ENCODE results near the gene GRAMD2A.
A peak's percentile ranks its signal among the peaks of the same experiment; 100 is the strongest.

Gene GRAMD2A

DNA sequence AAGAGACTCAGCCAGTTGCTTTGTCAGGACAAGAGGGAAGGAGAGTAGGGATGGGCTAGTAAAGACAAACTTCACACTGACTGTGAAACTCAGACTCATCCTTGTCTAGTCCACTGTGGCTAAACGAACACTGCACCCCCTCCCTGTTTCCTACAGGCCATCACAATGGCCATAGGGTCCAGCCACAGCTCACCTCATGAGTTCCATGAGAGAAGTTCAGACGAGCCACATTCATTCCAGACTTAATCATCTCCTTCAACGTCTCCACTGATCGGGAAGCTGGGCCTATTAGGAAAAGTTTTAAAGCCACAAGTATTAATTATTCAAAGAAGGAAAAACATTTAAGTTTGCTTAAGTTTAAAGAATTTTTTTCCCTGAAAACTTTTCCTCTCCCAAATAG lies 19.6 kb upstream of the GRAMD2A start:
- no peak for DNase-seq (ENCODE audit: low read depth)

DNA sequence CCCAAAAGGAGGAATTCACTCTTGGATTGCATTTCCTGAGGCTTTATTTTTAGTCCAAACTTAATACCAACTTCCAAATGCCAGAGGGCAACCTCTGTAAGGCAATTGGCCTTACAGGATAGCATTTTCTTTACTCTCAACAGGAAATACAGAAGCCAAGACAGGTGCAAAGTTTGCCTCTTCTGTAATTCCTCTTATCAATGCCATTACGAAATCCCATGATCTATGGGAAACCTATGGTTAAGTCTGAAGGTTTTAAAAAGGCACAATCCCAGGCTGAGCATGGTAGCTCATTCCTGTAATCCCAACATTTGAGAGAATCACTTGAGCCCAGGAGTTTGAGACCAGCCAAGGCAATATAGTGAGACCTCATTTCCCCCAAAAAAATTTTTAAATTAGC lies 18.5 kb upstream of the GRAMD2A start:
- no peak for DNase-seq (ENCODE audit: low read depth)

DNA sequence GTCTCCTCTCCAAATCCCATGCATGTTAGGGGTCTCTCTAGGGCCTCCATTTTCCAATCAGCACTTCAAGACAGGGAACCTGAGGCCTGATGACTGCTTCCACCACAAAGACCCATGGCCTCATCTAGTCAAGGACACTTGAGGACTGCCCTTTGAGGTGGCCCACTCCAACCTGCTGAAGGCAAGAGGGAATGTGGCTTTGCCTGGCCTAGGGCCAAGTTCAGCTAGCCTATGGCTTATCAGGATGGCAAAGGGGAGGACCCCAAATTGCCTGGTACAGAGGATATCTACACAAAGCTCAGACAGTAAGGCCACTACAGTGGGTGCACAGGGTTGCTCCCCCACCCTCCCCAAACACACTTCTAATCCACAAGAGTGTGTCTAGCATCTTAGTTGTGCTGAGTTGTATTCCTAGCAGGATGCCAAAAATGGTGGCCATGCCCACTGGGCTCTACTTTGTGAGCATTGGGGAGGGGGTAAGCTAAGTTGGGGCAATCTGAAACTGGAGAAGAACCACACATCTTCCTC lies 10.0 kb upstream of the GRAMD2A start:
- DNase-seq (ENCODE audit: low read depth): no peak

DNA sequence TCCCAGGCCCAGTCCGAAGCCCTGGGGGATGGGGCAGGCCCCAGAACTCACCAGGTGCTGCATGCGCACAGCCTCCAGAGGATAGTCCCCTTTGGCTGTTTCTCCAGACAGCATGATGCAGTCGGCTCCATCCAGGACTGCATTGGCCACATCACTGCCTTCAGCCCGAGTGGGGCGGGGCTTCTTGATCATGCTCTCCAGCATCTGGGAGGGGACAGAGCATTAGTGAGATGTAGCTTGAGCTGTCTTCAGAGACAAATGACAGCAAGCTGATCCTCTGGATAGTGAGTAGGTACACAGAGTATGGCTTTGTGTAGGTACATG lies 9.1 kb upstream of the GRAMD2A start:
- DNase-seq (ENCODE audit: low read depth): no peak

DNA sequence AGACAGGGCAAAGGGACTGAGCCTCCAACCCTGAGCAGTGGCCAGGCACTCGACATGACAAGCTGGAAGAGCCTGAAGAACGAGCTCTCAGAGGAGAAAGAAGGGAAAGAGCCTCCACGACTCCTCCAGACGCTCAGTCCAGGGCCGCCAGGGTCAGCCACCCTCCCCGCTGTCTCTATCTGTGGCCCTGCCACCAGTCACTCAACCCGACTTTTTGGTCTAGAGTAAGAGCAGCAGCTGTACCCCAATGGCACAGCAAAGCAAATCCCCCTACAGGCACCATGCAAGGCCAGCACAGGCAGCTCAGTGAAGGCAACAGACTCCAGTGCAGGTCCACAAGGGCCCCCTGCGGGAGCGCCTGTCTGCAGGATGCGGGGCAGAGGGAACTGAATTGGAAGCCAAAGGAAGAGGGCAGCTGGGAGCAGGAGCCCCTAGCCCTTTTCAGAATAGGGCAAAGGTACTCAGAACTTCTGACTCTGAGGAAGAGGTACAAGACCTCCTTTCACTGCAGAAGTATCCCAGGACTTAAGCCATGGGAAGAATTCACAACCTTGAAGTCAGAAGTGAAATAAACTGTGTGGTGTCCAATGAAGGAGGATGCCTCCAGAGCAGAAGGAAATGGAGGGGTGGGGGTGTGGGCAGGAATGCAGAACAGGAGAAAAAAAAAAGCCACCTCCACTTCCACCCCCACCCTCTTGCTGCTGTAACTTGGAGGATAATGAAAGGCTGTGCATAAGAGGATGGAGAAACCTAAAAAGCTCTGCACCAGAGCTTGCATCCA lies 8.5 kb upstream of the GRAMD2A start:
- DNase-seq (ENCODE audit: low read depth): no peak

DNA sequence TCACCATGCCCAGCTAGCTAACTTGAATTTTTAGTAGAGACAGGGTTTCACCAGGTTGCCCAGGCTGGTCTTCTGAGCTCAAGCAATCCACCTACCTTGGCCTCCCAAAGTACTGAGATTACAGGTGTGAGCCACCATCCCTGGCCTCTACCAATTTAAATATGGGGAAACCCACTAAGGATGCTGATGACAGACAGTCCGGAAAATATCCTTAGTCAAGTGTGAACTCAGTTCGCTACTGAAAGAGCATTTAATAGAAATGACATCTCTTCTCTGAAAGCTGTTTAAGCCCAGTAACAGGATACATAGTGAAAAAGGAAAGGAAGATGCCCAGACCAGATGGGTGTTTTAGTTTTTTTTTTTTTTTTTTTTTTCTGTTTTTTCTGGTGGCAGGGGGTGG lies 7.7 kb upstream of the GRAMD2A start:
- no peak for DNase-seq (ENCODE audit: low read depth)

DNA sequence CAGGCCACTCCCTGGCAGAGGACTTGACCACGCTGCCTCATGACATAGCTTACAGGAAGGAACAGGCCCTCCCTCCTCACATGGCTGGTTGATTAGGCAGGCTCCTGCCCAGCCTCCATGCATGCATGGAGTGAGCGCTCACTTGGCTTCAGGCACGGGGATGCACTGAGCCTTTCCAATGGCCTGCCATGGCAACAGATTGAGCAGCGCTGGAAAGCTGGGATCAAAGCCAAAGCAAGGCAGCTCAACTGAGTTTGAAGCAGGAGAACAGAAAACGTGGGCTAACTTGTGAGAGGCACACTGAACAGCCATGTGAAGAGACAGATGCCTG lies 5.9 kb upstream of the GRAMD2A start:
- peak; percentile 94 for DNase-seq (ENCODE audit: low read depth)

DNA sequence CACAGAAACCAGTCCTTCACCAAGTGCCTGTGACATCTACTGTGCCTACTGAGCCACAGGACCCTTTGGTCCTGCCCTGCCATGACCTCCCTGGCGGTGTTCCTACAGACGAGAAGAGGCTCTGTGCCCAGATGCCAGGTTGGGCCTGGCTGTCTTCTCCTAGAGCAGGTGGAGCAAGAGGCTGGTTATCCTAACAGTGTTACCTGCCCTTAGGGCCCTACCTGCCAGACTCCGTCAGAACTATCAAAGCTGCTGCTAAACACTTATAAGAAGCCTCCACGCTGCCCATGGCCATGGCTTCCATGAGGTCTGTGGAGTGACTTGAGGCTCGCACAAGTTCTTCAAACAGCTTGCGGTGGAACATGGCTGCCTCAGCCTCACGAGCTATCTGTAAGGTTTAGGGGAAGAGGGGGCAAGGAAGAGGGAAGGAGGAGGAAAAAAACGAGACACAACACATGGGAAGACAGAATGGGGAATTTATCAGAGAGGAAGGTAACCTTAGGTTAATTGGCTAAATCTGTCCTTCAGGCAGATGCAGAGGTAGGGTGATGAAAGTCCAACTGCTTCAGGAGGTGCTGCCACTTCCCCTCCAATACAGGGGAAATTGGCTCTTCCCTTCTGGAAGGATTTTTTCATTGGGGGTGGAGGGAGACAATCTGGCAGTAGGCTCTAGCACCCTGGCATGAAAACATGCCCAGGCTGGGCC lies 5.4 kb upstream of the GRAMD2A start:
- no peak for DNase-seq (ENCODE audit: low read depth)

DNA sequence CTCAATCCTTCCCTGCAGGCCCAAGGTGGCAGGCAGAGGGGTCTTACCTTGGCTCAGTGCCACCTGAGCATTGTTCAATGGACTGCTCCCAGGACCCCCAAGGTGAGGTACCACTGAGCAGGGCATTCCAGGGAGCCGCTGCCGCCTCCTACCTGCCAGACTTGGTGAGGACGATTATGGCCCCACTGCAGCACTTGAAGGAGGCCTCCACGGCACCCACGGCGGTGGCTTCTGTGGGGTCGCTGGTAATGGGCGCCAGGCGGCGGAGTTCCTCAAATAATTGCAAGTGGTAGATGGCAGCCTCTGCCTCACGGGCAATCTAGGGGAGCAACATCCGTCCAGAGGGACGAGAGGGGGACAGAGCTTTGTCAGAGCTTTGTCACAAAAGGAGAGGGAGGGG lies 4.7 kb upstream of the GRAMD2A start:
- no peak for DNase-seq (ENCODE audit: low read depth)

DNA sequence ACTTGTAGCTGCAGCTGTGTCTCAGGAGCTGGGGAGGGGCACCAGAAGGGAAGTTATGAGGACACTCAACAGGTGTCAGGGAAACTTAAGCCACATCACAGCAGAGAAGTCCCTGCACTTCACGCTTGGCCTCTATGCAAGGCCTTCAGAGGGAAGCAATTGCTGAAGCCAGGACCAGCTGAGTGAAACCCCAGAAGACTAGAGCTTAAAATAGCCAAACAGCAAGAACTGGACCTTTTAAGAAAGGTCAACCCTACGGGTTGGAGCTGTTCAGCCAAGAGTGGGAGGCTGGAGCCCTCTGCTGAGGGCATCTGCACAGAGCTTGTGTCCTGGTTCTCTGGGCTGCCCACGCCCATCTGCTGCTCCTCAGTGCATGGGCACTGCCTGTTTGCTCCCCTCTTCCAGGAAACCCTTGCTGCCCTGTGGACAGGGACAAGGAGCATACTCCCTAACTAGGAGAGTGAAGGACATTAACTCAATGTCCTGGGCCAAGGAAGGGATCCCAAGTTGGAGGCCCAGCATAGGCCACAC lies 3.9 kb upstream of the GRAMD2A start:
- peak; percentile 21 for DNase-seq (ENCODE audit: low read depth)

DNA sequence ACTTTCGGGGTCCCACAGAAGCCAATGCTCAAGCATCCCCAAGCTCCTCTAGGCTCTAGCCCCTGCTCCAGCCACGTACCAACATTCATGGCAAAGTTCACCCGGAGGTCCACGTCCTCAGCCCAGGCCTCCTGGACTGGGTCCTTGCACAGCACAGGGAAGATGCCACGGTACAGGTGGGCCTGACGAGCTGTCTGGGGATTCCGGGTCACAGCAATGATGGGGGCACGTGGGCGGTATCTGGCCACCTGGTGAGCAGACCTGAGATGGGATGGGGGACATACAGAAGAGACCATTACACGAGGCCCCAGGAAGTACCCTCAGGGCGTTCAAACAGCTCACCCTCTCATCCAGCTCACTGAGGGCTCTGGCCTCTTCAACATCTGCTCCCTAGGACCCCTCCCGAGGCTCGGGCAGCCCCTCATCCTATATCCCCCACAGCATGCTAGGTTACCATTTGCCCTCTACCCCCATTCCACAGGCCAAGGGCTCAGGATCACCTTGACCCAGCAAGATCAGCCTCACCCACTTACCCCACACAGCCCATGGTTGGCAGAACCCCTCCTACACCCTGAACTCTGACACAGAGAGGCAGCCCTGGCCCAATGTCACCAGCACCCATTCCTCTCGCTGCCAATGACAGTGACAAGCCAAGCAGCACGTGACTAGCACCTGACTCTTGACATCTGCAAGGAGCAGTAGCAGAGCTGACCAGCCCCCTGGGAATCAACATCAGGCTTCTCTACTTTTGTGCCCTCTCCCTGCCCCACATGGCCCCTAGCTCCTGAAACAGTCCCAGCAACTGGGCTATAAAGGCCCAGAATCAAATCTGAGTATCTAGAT lies 3.0 kb upstream of the GRAMD2A start:
- no peak for DNase-seq (ENCODE audit: low read depth)

DNA sequence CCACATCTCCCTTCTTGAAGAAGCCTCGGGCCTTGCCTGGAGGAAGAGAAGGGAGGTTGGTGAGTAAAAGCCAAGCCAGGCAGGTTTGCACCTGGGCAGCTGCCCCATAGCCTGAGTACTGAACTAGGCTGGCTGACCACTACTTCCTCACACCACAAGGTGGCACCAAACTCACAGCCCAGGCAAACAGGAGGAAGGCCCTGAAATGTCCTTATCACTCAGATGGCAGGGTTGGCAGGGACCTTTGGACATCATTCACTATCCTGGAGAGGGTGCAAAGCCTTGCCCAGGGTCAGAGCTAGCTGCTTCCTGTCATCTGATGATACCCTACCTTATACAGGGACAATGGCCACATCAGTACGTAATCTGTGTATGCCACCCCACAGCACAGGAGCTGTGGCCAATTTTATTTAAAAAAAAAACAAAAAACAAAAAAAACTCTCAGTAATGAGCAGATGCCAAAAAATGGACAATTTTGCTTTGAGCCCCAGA lies 2.2 kb upstream of the GRAMD2A start:
- DNase-seq (ENCODE audit: low read depth): peak; percentile 71

DNA sequence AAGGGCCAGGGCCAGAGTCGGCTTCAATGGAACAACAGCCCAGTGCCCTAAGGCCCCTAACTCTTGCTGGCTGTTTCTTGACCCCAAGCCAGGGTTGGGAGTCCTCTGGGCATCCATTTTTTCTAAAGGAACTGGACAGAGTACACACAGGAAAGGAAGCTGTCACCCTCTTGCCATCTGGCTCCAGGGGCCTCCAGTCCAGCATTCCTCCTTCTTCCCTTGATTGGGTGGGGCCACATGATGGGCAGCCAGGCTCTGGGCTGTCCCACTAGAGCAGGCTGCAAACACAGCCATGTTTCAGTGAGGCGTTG lies 1.6 kb upstream of the GRAMD2A start:
- DNase-seq (ENCODE audit: low read depth): no peak

DNA sequence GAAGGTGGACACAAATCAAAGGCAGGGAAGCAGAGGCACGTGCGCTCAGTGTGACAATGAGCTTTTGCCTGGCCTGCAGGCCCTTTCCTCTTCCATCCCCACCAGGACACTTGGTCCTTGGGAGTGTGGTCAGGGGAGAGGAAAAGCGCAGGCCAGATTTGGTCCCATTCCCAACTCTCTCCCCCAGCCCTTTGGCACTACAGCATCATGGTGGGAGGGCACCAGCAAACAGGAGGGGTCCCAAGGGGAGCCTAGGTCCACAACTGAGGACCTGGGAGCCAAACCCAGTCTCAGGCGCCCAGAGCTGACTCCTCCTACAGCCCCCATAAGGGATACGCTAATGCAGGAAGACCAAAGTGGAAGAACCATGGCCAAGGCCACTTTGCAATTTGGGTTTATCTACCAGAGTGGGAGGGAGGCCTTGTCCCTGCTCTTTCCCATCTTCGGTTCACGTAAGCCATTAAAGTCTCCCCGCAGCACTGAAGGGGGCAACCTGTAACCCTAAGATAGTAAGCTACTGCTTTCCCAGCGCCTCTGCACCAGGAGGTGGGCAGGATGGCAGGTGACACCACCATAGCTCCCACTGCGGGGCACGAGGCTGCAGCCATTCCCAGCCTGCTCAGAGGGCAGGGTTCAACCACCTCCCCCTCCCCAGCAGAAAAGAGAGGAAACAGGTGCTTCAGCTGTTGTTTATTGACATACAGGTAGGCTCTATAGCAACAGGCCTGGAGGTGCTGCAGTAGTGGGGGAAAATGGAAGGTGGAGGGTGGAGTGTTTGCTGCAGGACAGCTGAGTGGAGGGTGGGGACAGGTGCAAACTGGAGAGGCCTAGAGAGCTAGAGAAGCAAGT lies 993 bp upstream of the GRAMD2A start:
- no peak for DNase-seq (ENCODE audit: low read depth)

DNA sequence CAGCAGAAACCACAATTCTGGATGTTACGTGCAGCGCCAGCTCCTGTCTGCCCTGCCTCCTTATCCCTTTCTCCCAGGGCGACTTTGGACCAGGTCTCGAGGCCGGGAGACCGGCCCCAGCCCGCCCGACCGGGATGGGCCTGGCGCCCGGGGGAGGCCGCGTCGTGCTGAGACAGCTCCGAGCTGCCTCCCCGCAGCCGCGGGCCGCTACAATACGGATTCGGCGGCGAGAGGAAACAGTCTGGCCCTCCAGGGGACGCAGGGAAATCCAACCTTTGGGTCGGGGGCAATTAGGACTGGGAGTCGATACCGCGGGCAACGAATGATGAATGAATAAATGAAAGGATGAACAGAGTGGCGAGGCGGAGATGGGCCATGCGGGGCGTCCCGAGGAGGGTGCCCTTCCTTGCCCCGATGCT lies 537 bp downstream of the GRAMD2A start:
- DNase-seq (ENCODE audit: low read depth): no peak

DNA sequence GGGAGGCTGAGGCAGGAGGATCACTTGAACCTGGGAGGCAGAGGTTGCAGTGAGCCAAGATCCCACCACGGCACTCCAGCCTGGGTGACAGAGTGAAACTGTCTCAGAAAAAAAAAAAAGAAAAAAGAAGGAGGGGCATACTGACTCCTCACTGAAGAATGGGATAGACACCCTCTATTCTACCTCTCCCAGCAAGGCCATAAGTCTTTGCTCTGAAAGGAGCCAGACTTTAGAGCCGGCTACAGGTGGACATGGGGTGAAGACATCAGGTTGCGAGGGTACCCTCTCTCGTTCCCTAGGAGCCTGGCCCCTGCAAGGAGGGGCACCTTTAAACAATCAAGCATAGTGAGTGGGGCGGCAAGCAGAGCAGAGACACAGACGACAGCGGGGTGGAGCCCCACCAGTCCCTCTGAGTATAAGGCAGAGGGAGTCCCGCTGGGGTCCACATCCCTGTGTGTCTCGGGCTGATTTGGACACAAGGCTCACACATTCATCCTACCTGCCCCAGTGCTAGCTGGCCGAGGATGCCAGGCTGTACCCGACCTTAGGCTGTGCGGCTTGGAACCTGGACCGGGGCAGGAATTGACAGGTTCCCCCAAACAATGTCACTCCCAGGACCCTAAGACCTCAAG lies 1.1 kb downstream of the GRAMD2A start:
- no peak for DNase-seq (ENCODE audit: low read depth)

DNA sequence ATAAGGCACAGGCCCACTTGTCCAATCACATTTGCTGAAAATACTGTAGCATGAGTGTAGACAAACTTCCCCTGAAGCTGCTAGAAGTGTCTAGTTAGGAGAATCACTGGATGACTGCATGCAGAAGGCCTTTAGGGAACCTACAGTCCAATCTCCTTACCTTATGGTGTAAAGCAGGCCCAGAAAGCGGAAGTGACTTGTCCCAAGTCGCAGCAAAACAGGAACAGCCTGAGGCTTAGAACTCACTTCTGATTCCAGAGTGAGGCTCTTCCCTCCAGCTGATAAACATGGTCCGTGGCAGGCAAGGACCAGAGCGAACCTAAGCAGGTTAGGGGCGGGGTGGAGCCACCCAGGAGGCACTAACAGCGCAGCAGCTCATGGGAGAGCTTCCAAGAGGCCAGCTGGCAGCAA lies 2.5 kb downstream of the GRAMD2A start:
- DNase-seq (ENCODE audit: low read depth): no peak

DNA sequence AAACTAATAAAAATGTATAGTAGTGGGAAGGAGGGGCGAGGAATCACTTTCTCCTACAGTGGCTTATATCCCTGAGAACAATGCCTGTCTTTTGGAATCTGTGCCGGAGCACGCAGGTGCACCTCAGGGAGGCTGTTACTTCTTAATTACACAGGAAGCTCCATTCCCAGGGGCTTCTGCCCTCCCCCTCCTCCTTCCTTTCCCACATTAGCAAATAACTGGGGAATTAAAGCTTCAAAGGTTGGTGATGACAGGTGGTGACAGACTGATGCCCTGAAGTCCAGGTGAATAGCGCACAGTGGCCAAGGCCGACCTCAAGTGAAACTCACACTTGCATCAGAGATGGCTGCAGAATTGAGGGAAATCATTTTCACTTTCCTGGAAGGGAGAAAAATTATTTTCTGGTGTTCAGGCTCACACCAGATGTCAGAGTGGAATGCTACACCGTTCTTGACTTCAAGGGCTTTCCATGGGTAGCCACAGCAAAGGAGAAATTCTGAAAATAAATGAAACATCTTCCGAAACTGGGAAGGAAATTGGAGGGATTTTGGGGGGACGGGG lies 3.7 kb downstream of the GRAMD2A start:
- DNase-seq (ENCODE audit: low read depth): no peak

DNA sequence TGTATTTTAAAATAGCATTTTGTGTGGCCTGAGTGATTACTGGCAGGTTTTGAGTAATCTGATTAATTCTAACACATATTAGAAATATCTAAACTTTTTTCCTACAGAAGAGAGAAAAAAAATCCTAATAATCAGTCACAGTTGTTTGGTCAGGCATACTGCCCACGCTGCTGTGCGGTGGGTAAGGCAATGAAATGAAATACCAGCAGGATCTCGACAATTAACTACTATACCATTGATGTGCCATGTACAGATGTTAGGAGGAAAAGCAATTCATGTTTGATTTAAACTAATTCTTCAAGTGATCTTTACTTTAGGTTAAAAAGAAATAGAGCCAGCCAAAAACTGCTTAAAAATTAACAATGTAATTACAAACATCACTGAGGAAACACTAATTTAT lies 5.2 kb downstream of the GRAMD2A start:
- no peak for DNase-seq (ENCODE audit: low read depth)

DNA sequence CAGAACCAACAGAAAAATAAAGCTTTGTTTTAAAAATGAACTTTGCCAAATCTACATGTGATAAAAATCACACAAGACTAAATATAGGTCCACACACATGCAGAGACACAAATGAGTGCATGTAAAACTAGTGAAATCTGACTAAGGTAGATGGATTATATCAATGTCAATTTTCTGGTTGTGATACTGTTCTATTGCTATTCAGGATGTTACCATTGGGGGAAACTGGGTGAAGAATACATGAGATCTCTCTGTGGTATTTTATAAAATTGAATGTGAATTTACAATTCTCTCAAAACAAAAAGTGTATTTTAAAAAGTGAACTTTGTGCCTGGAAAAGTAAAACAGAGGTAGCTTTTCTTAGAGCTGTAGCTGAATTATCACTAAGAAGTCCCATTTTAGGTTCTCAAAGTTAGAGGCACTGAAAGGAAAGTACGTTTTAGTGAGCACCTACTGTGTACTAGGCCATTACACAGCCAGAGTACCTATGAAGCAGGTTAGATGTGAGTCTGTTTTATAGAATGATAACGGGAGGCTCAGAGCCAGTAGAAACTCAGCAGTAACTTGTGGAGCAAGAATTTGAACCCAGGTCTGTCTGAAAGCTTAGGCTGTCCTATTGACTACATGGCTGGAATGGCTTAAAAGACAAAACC lies 8.2 kb downstream of the GRAMD2A start:
- DNase-seq (ENCODE audit: low read depth): no peak
